ENCODE data around the gene NLRP3. TPM values are rescaled to one million over a fixed set of nuclear protein-coding genes. Genes with fewer than 3 reads are reported as not detected.

NLRP3 gene
- total RNA-seq, 4 donors from 2014 or later: 0.29 to 0.56 (median 0.47) TPM

DNA sequence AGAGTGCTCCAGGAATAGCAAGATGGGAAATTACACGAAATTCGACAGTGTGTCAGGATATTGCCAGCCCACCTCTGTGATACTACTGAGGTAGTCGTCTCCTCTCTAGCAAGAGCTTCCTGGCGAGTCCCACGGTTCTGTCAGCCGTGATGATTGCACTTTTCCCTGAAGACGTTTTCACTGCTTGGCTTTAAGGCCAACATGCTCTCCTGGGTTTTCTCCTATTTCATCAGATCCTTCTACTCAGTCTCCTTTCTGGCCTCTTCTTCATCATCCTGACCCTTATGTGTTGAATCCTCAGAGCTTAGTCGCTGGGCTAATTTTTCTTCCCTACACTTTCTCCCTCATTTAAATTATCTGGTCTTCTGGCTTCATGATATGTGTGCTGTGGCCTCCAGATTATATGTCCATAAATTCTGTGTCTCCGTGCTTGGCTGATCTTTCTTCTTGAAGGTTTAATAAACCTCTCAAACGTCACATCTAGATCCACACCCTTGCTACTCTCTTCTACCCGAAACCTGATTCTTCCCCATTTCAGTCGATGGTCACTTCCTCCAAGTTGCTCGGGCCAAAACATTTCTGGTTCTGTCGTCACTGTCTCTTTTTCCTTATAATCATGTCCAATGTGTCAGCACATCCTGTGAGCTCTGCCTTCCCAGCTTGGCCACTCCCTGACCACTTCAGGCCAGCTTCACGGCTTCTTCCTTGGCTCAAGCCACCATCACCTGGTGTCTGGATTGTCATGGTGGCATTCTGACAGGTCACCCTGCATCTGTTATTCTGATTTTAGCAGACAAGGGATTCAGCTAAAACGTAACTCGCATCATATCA lies 29.8 kb downstream of the NLRP3 start:
- Histone ChIP-seq H3K4me1 (no peaks in the 10 kb centered on the region), H3K9me3 (no peaks in the 10 kb centered on the region), H3K36me3 (no peaks in the 10 kb centered on the region), H3K4me3 (no peak overlapping the region), H3K27ac (no peak overlapping the region), H3K27me3 (no peaks in the 10 kb centered on the region)
- ATAC-seq: no peak
- TF ChIP-seq CTCF (IDR thresholded peaks at IDR 0.05 in 4 of 5, conservative IDR thresholded peaks at IDR 0.05 in 1 of 5) (no peak), POLR2A (IDR thresholded peaks at IDR 0.05) (no peak)
- DNase-seq: peak in 1 of 2 donors; percentile 23
- intact Hi-C loops (cut with DNase I; ENCODE audit: low total_unique reads) (no loop called here), in situ Hi-C loops (cut with MboI; ENCODE audit: low sequenced_read_pairs in 4 of 4) (no loop called here)

DNA sequence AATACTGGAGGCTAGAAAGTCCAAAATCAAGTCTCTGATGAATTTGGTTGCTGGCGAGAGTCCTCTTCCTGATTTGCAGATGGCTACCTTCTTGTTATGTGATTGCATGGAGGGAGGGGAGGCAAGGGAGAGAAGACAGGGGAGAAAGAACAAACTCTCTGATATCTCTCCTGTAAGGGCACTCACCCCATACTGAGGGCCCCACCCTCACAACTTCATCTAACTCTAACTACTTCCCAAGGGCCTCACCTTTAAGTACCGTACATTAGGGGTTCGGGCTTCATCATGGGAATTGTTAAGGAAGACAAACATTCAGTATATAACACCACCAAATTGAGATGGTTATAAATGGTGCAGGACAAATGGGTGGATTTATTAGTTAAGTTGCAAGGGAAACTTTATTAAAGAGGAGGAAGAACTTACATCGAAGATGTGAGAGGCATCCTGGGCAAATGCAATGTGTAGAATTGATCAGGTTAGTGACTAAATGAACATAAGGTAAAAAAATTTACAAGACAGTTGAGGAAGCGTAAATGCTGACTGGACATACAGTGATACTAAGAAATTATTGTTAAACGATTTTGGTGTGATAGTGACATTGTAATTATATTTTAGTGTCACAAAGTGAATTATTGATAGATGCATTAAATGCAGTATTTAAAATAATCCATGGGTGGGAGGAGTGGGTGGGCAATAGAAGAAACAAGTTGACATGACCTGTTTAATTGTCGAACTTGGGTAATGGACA lies 31.4 kb downstream of the NLRP3 start:
- TF ChIP-seq POLR2A (IDR thresholded peaks at IDR 0.05): no peak
- no peak for TF ChIP-seq CTCF (IDR thresholded peaks at IDR 0.05 in 4 of 5, conservative IDR thresholded peaks at IDR 0.05 in 1 of 5)
- in situ Hi-C loops (cut with MboI; ENCODE audit: low sequenced_read_pairs in 4 of 4) (no loop called here), intact Hi-C loops (cut with DNase I; ENCODE audit: low total_unique reads) (no loop called here)
- ATAC-seq (no peak), DNase-seq (no peak)
- no peaks in the 10 kb centered on the region for H3K9me3 ChIP-seq
- no peaks in the 10 kb centered on the region for H3K36me3 ChIP-seq
- H3K4me3 ChIP-seq: peak overlapping the region; percentile 58 to 70 (median 60)
- peak overlapping the region in 1 of 4 donors; percentile 65 for H3K27ac ChIP-seq
- no peaks in the 10 kb centered on the region for H3K4me1 ChIP-seq
- peaks cover 0 to under 1% (median 0%) of the 10 kb centered on the region in 3 donors for H3K27me3 ChIP-seq

DNA sequence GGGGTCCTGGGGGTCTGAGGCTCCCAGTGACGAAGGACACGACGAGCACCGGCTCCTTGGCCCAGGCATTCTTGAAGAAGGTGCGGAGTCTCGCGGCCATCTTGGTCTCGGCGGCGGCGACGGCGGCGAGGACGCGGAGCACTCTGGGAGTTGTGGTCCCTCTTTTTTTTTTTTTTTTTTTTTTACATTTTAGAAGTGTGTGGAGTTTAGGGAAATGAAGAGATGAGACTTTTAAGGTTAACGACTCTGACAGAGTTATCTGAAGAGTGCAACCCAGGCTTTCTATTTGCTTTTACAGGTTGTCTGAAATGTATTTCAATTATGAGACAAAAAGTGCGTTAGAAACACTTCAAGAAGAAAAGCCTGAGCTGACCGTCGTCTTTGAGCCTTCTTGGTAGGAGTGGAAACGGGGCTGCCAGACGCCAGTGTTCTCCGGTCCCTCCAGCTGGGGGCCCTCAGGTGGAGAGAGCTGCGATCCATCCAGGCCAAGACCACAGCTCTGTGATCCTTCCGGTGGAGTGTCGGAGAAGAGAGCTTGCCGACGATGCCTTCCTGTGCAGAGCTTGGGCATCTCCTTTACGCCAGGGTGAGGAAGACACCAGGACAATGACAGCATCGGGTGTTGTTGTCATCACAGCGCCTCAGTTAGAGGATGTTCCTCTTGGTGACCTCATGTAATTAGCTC lies 32.3 kb downstream of the NLRP3 start:
- no peak for TF ChIP-seq CTCF (IDR thresholded peaks at IDR 0.05 in 4 of 5, conservative IDR thresholded peaks at IDR 0.05 in 1 of 5)
- no peak for TF ChIP-seq POLR2A (IDR thresholded peaks at IDR 0.05)
- Histone ChIP-seq H3K36me3 (no peaks in the 10 kb centered on the region), H3K27me3 (peaks cover 0 to 7% (median under 1%) of the 10 kb centered on the region in 3 donors), H3K9me3 (no peaks in the 10 kb centered on the region), H3K4me1 (no peaks in the 10 kb centered on the region), H3K27ac (peak overlapping the region; percentile 42 to 74 (median 57)), H3K4me3 (peak overlapping the region; percentile 58 to 70 (median 60))
- peak in 1 of 2 donors; percentile 44 for DNase-seq
- intact Hi-C loops (cut with DNase I; ENCODE audit: low total_unique reads): no loop called here
- ATAC-seq: peak; percentile 77 to 85
- in situ Hi-C loops (cut with MboI; ENCODE audit: low sequenced_read_pairs in 4 of 4): no loop called here

GRCh38 chr1:247451388-247452010 lies 35.5 kb downstream of the NLRP3 start:
- in situ Hi-C loops (cut with MboI; ENCODE audit: low sequenced_read_pairs in 4 of 4): no loop called here
- intact Hi-C loops (cut with DNase I; ENCODE audit: low total_unique reads): no loop called here
- no peak overlapping the region for H3K27ac ChIP-seq
- ATAC-seq (no peak), DNase-seq (no peak)
- no peak for TF ChIP-seq POLR2A (IDR thresholded peaks at IDR 0.05)
- no peak for TF ChIP-seq CTCF (IDR thresholded peaks at IDR 0.05 in 4 of 5, conservative IDR thresholded peaks at IDR 0.05 in 1 of 5)
- no peaks in the 10 kb centered on the region for H3K9me3 ChIP-seq
- H3K36me3 ChIP-seq: no peaks in the 10 kb centered on the region
- H3K27me3 ChIP-seq: peaks cover 5 to 15% (median 7%) of the 10 kb centered on the region in 3 donors
- H3K4me3 ChIP-seq: no peak overlapping the region
- H3K4me1 ChIP-seq: no peaks in the 10 kb centered on the region
